DOHH2 (cell line): ENCODE measurements around the gene TBL1X.

Experiments used
- H3F3A ChIP-seq: fragments of 200-600 bp; sonication (generic), shearing (Covaris generic); 2 replicates; pipeline ENCODE4 v1.6.0; 2016; ENCODE audit warnings: antibody characterized with exemption, mild to moderate bottlenecking; ENCODE audit not compliant: control insufficient read depth, insufficient read depth
- H3K27ac ChIP-seq: fragments of 200-600 bp; sonication (generic); 2 replicates; pipeline ENCODE4 v1.5.1; 2014; ENCODE audit warnings: low read depth, mild to moderate bottlenecking, low read length, moderate library complexity
- H3K27me3 ChIP-seq: fragments of 200-600 bp; sonication (generic); 2 replicates; pipeline ENCODE4 v1.6.1; 2014; ENCODE audit warnings: mild to moderate bottlenecking, low read length, mixed read lengths; ENCODE audit not compliant: control insufficient read depth
- H3K36me3 ChIP-seq: fragments of 200-600 bp; sonication (generic); 2 replicates; pipeline ENCODE4 v1.6.1; 2014; ENCODE audit warnings: mild to moderate bottlenecking, low read length, moderate library complexity, mixed read lengths; ENCODE audit not compliant: control insufficient read depth
- H3K4me1 ChIP-seq: fragments of 200-600 bp; sonication (generic); 2 replicates; pipeline ENCODE4 v1.6.1; 2014; ENCODE audit warnings: mild to moderate bottlenecking, low read length, mixed read lengths; ENCODE audit not compliant: control insufficient read depth
- H3K4me2 ChIP-seq: fragments of 200-600 bp; sonication (generic); 2 replicates; pipeline ENCODE4 v1.6.0; 2014; ENCODE audit warnings: mild to moderate bottlenecking, low read length, moderate library complexity
- H3K4me3 ChIP-seq: fragments of 200-600 bp; sonication (generic); 2 replicates; pipeline ENCODE4 v1.5.1; 2014; ENCODE audit warnings: mild to moderate bottlenecking, low read length, mixed read lengths
- H3K79me2 ChIP-seq: fragments of 200-600 bp; sonication (generic); 2 replicates; pipeline ENCODE4 v1.6.1; 2014; ENCODE audit warnings: mild to moderate bottlenecking, low read length, mixed read lengths; ENCODE audit not compliant: control insufficient read depth
- H3K9me2 ChIP-seq: fragments of 200-600 bp; sonication (generic); replicated peaks from 2 replicates; pipeline ENCODE4 v1.6.1; 2014; ENCODE audit warnings: mild to moderate bottlenecking, low read length, mixed read lengths; ENCODE audit not compliant: control insufficient read depth
- H3K9me3 ChIP-seq: fragments of 200-600 bp; sonication (generic); 2 replicates; pipeline ENCODE4 v1.6.1; 2014; ENCODE audit warnings: antibody characterized with exemption, low read length, mixed read lengths; ENCODE audit not compliant: control insufficient read depth, insufficient read depth
- H4K20me1 ChIP-seq: fragments of 200-600 bp; sonication (generic); 2 replicates; pipeline ENCODE4 v1.6.0; 2014; ENCODE audit warnings: low read depth, mild to moderate bottlenecking, antibody characterized with exemption, low read length, moderate library complexity; ENCODE audit not compliant: control insufficient read depth, insufficient read depth
- EZH2phosphoT487 ChIP-seq: fragments of 200-600 bp; sonication (generic); IDR thresholded peaks from 2 replicates; pipeline ENCODE4 v1.6.1; 2017; ENCODE audit warnings: borderline replicate concordance, mild to moderate bottlenecking, antibody characterized with exemption, low read length, moderate library complexity, mixed read lengths
- TF ChIP-seq, protein P1 (sequence below): fragments of 200-600 bp; sonication (generic); IDR thresholded peaks from one replicate; pipeline ENCODE4 v1.5.1; 2014; ENCODE audit warnings: antibody characterized with exemption, mild to moderate bottlenecking, low read depth, low read length; ENCODE audit not compliant: poor library complexity, severe bottlenecking

TBL1X gene

DNA sequence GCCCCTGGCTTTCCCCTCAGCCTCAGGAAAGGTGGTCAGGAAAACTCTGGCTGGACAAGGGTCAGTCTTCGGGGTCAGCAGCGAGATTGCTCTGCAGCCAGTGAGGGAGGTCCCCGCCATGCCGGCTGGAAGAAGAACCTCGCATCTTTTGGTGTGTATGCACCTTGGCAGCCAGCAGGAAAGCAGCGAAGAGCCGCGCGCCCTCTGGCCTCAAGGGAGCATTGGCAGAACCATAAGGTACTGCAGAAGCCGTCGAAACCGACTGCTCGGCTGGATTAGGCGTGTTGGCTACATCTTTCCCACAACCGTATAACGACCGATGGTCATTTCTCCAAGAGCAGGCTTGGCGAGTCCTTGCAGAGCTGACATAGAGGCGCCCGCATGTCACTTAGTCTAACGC is 252.5 kb downstream of the TBL1X start:
- no peak for TF ChIP-seq EZH2phosphoT487
- TF ChIP-seq, protein P1, sequence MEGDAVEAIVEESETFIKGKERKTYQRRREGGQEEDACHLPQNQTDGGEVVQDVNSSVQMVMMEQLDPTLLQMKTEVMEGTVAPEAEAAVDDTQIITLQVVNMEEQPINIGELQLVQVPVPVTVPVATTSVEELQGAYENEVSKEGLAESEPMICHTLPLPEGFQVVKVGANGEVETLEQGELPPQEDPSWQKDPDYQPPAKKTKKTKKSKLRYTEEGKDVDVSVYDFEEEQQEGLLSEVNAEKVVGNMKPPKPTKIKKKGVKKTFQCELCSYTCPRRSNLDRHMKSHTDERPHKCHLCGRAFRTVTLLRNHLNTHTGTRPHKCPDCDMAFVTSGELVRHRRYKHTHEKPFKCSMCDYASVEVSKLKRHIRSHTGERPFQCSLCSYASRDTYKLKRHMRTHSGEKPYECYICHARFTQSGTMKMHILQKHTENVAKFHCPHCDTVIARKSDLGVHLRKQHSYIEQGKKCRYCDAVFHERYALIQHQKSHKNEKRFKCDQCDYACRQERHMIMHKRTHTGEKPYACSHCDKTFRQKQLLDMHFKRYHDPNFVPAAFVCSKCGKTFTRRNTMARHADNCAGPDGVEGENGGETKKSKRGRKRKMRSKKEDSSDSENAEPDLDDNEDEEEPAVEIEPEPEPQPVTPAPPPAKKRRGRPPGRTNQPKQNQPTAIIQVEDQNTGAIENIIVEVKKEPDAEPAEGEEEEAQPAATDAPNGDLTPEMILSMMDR = no peak
- H3K4me3 ChIP-seq = no peak overlapping the region
- no peaks in the 10 kb centered on the region for H4K20me1 ChIP-seq
- H3K27ac ChIP-seq = no peak overlapping the region
- 0 out of 2 replicates have a peak, but pooled peaks cover 3% of the 10 kb centered on the region for H3K36me3 ChIP-seq
- H3K4me1 ChIP-seq = no peaks in the 10 kb centered on the region
- H3K4me2 ChIP-seq = no peak overlapping the region
- H3K9me3 ChIP-seq = no peaks in the 10 kb centered on the region
- H3K79me2 ChIP-seq = no peaks in the 10 kb centered on the region
- H3K9me2 ChIP-seq = no peaks in the 10 kb centered on the region
- no peaks in the 10 kb centered on the region for H3F3A ChIP-seq
- H3K27me3 ChIP-seq = no peaks in the 10 kb centered on the region

DNA sequence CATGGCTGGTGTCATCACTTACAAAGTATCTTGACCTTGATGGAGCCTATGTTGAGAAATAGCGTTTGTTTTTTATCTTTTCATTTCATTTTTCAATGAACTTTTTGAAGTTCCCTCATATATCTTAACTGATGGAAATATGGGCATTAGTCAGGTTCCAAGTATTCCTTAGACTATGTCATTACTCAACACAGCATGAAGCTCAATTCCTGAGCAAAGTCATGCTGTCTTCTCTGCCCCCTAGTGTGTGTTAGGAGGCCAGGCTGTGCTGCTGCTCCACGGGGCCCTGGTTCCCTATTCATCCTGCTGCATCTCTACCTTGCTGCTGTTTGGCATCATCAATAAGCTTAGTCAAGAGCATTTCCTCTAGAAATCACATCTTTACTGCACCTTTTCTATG is 259.9 kb downstream of the TBL1X start:
- no peak for TF ChIP-seq EZH2phosphoT487
- TF ChIP-seq, protein P1 = no peak
- H4K20me1 ChIP-seq = no peaks in the 10 kb centered on the region
- H3K79me2 ChIP-seq = no peaks in the 10 kb centered on the region
- no peaks in the 10 kb centered on the region for H3K27me3 ChIP-seq
- H3K9me3 ChIP-seq = peaks cover 9% of the 10 kb centered on the region; the same call in 1 of the 2 replicates
- no peak overlapping the region for H3K4me3 ChIP-seq
- H3K4me2 ChIP-seq = no peak overlapping the region
- 0 out of 2 replicates have a peak, but pooled peaks cover 3% of the 10 kb centered on the region for H3K4me1 ChIP-seq
- no peak overlapping the region for H3K27ac ChIP-seq
- H3K36me3 ChIP-seq = no peaks in the 10 kb centered on the region
- no peaks in the 10 kb centered on the region for H3K9me2 ChIP-seq
- no peaks in the 10 kb centered on the region for H3F3A ChIP-seq

DNA sequence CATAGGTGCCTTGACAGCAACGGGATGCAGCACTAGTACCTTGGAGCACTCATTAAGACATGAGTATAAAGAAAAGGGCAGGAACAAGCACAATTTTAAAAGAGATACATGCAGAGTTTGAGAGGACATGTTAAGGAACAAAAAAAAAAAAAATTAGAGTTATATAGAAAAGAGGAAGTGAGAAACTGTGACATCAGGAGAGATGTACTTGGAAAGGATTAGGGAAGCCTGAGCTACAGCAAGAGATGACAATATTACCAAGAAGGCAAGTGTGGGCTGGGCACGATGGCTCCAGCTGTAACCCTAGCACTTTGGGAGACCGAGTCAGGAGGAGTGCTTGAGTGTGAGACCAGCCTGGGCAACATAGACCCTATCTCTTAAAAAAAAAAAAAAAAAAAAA is 263.4 kb downstream of the TBL1X start:
- Histone ChIP-seq H3K9me2 (no peaks in the 10 kb centered on the region), H3K79me2 (no peaks in the 10 kb centered on the region), H3K4me3 (no peak overlapping the region), H4K20me1 (no peaks in the 10 kb centered on the region), H3K36me3 (no peaks in the 10 kb centered on the region), H3K27ac (no peak overlapping the region), H3K9me3 (peaks cover 9% of the 10 kb centered on the region; the same call in 1 of the 2 replicates), H3K4me2 (no peak overlapping the region), H3K27me3 (no peaks in the 10 kb centered on the region), H3K4me1 (0 out of 2 replicates have a peak, but pooled peaks cover 3% of the 10 kb centered on the region), H3F3A (no peaks in the 10 kb centered on the region)
- TF ChIP-seq EZH2phosphoT487 = no peak
- TF ChIP-seq, protein P1 = no peak
